NCI-H187 (cell line): ENCODE data around the gene PLXNA2.

ENCODE experiments used
- DNase-seq, 2 experiments: peaks; one replicate each; lab custom pipeline; 2025; lab: John Stamatoyannopoulos, UW

Gene PLXNA2

GRCh38 chr1:208139434-208140045 lies 104.6 kb downstream of the PLXNA2 start:
- DNase-seq = no peak

DNA sequence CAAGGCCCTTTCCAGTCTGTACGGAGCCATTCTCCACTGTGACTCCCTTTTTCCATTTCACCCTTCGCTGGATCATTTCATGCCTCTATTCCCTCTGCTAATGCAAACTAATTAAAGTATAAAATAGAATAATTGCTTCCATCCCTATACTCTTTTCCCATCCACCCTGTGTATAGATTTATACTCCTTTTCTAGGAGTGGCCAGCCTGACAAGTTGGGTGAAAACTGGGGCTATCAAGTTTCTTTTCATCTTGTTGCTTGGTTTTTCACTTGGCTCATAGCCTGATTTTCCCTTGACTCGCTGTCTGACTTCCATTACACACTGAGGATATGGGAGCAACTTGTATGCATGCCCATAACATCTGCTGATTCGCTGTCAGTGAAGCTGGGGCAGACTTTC lies 107.0 kb downstream of the PLXNA2 start:
- DNase-seq = no peak

DNA sequence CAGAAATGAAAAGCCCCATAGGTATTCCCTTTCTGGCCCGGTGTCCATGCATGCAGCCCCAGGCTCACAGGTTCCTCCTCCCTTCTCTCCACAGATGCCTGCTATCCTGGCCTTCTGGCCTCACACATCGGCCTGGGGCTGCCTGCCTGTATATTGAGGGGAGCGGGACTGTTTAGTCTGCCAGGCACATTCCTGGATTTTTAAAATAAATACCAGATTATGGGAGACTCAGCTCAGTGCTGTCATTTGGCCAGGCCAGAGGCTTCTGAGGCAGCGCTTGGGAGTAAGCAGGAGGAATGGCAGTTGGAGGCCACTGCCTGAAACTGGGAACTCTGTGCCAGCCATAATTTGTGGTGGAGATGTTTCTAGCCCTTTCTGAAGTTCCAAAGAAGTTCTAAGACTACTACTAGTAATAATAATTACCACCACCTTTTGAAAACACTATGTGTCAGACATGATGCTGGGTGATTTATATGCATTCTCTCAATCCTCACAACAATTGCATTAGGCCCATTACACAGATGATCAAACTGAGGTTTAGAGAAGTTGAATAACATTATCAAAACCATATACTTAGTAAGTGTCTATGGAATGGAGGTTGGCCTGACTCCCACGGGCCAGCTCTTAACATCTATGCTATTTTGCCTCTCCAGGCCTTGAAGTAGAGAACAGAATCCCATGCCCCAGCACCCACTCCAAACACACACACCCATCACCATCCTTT lies 107.6 kb downstream of the PLXNA2 start:
- no peak for DNase-seq

- DNase-seq = no peak
Observed at GRCh38 chr1:208135354-208135753, 108.8 kb downstream of the PLXNA2 start.

DNA sequence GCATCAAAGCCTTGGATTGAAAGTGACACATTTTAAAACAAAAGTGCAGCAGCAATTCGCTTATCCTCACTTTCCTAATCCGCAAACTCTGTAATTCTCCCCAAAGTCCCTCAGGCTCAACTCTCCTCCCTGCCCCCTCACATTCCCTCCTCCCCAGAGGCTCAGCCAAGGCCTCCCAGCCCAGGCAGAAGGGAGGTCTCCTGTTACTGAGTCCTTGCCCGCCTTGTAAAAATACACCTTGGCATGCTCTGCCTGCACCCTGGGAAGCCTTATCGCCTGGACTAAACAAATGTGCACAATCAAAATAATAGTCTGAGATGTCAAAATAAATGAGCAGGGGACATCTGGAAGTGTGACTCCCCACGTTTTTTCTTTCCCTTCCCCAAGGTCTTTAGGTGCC lies 109.7 kb downstream of the PLXNA2 start:
- no peak for DNase-seq

DNA sequence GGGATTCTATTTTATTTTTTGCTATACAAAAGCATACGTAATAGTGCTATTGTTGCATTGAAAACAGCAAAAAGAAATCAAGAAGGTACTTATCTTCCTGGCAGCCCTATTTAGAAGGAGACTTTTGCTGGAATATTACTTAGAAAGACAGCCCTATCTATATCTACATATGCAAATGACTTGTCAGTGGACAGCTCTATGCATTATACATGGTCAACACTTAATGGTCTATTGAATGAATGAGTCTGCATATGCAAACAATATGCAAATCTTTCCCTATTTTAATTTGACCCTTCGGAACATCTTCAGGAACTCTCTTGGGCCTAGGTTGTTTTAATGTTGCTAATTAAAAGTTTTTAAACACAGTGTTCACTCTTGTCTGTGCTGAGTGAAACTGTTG lies 110.8 kb downstream of the PLXNA2 start:
- no peak for DNase-seq

DNA sequence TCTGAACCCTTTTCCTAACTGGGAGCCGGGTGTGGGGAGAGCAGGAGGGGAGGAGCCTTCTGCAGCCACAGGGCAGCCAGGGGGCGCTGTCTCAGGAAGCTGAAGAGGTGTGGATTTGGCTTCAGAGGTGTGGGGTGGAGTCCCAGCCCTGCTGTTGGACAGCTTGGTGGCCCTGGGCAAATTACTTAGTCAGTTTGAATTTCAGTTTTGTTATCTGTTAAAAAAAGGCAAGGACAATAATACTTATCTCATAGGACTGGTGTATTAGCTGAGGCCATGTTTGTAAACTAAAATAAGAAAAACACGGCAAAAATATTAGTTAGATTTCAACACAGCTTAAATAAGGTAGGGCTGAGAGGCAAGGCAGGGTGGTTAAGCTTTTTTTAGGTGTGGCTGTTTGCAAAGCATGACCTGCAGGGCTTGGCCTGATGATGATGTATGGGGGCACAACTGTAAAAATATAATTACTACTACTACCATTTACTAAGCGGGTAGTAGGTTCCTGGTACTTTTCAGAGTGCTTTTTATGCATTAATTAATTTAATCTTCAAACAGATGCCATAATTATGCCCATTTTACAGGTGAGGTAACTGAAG lies 111.8 kb downstream of the PLXNA2 start:
- peak; percentile 64 for DNase-seq

- DNase-seq = no peak
Observed at GRCh38 chr1:208131621-208132286, 112.4 kb downstream of the PLXNA2 start.

- DNase-seq = no peak
Observed at GRCh38 chr1:208129487-208129886, 114.7 kb downstream of the PLXNA2 start.

- no peak for DNase-seq
Observed at GRCh38 chr1:208129060-208129459, 115.1 kb downstream of the PLXNA2 start.

DNA sequence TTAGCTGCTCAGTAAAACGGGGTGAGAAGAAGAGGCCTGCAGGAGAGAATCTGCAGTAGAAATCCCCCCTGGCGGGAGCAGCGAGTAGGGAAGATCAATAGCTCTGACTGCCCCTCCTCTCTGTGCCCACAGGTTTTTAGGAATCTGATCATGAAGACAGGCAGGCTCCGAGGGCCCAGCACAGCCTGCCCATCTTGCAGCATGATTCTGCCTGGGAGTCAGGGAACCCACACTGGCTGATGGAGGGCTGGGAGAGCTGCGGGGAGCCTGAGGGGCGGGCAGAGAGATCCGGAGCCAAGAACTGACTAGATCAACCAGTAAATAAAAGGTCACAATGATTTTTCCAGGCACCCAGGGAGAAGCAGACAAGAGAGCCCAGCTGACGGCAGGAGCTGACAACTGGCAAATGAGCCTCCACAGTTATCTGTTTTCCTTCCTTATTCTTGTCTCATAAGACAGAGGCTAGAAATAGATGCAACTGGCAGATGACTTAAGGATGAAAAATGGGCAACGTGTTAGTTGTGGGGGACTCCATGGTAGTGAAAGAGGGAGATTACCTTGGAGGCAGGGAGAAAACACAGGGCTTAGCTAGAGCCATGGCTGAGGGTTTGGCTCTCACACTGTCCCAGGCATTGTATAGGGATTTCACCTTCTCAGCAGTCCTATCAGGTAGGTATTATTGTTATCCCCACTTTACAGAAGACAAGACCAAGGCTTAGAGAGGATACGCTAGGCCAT lies 116.2 kb downstream of the PLXNA2 start:
- DNase-seq = no peak

DNA sequence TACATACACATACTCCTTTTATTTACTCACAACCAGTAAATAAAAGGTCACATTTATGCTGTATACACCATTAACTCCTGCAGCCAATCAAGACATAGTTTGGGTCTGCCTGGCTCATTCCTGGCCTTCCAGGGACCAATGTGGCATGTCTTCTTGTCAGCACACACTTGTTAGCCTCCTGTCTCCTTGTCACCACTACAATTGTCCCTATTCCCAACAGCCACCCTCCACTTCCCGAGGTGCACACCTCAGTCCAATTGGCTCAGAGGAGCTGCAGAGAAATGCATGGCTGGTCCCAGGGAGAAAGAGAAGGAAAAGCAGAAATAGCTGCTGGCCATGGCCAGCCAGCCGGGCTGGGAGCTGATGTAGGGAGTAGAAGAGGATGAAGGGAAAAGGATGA lies 116.9 kb downstream of the PLXNA2 start:
- DNase-seq = no peak

- DNase-seq = no peak
Observed at GRCh38 chr1:208126108-208126507, 118.1 kb downstream of the PLXNA2 start.

DNA sequence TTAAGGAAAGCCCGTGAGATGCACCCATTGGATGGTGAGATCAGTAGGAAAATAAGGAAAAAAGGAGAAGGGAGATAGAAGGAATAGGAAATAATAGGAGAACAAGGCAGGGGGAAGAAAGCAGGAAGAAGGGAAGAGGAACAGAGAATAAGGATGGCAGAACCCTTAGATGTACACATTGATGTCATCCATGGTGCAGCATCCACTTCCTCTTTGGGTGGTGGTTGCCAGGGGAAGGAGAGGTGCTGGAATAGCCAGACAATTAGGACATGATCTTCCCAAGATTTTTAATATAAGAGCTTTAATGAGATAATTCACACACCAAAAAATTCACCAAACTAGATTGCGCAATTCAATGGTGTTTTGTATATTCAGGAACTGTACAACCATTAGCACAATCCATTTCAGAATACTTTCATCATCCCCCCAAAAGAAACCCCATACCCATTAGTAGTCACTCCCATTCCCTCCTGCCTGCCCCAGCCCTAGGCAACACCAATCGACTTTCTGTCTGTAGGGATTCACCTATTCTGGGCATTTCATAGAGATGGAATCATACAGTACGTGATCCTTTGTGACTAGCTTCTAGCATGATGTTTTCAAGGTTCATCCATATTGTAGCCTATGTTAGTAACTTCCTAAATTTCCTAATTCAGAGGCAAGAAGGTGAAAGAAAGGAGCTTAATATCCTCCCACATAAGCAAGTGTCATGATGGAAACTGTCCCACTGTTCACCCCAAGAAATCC lies 121.4 kb downstream of the PLXNA2 start:
- no peak for DNase-seq

- no peak for DNase-seq
Observed at GRCh38 chr1:208121813-208122364, 122.3 kb downstream of the PLXNA2 start.

GRCh38 chr1:208120431-208120790 lies 123.8 kb downstream of the PLXNA2 start:
- DNase-seq = no peak

GRCh38 chr1:208118841-208119606 lies 125.2 kb downstream of the PLXNA2 start:
- no peak for DNase-seq

GRCh38 chr1:208118306-208118705 lies 125.9 kb downstream of the PLXNA2 start:
- DNase-seq = no peak

- no peak for DNase-seq
Observed at GRCh38 chr1:208117826-208118225, 126.4 kb downstream of the PLXNA2 start.

- no peak for DNase-seq
Observed at GRCh38 chr1:208117409-208117808, 126.8 kb downstream of the PLXNA2 start.
